ENCODE measurements around the gene MCMBP.

GRCh38 chr10:119863951-119864565 is 8.6 kb downstream of the MCMBP start:
- TF ChIP-seq EZH2 (IDR thresholded peaks at IDR 0.05; ENCODE audit: borderline replicate concordance, low read depth, low read length, poor library complexity, severe bottlenecking): no peak
- TF ChIP-seq CTCF (conservative IDR thresholded peaks at IDR 0.05; ENCODE audit: low read depth, low read length): no peak

All from A673 (cell line).